CD4-positive, alpha-beta T cell treated with Interleukin-17A for 1 hour (primary cell): Measurements from ENCODE around the gene TYW3.

Experiments used
- DNase-seq: peaks from one replicate; pipeline ENCODE4 v3.0.0-alpha.2; 2020

The TYW3 gene

DNA sequence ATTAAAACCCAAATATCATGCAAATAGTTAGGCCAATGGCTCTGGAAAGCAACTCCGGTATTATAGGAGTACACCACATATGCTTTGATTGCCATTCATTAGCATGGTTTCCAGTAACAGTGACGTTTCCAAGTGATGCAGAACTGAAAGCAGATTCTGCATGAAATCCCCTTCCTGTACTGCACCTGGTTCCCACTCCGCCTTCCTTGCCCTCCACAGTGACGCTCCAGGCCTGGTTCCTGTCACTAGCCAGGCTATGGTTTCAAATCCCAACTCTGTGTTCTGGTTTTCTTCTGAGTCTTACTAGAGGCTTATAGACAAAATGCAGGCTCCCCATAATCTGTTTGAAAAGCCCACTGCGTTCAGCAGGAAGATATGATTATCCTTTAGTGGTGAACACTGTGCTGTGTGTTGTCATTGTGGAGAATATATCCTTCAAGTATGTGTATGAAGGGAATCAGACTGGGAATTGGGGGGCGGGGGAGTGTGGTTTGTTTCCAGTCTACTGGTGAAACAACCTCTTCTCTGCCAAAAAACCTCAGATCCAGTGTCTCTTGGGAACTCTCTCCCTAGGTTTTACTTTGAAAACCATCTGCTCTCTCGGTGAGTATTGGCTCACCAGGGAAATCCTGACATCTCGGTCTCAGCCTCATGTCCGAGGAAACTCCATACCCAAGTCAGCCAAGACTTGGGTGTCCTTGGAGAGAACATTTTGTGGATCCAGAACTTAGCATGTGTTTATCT lies 78.7 kb downstream of the TYW3 start:
- DNase-seq, result no peak

GRCh38 chr1:74812180-74812541 lies 79.2 kb downstream of the TYW3 start:
- no peak for DNase-seq
